ENCODE results near the gene TSACC.
"Not testable (repeated sequence)": the region's sequence is repeated elsewhere in the genome, so short reads cannot be mapped to it uniquely, and the experiment has no call there.

The TSACC gene

GRCh38 chr1:156337052-156337887 is 1.1 kb upstream of the TSACC start:
- Histone ChIP-seq H3K4me1 (ENCODE audit: control insufficient read depth in 1 of 2, insufficient read depth in 1 of 2, low read depth in 1 of 2, low read length in 1 of 2) (peaks cover 12 to 20% of the 10 kb centered on the region in 2 experiments), H3K4me3 (ENCODE audit: low read depth in 1 of 2, low read length in 1 of 2) (peak overlapping the region; percentile 93 to 99), H3K27me3 (no peaks in the 10 kb centered on the region), H3K27ac (peak overlapping the region; percentile 81), H3K36me3 (peaks cover 30% of the 10 kb centered on the region), H3K9me3 (no peaks in the 10 kb centered on the region)
- no peak for TF ChIP-seq CTCF (IDR thresholded peaks at IDR 0.05)

- peaks cover 24% of the 10 kb centered on the region for H3K36me3 ChIP-seq
- H3K27me3 ChIP-seq, result no peaks in the 10 kb centered on the region
- H3K27ac ChIP-seq, result peak overlapping the region; percentile 81
- H3K4me3 ChIP-seq (ENCODE audit: low read depth in 1 of 2, low read length in 1 of 2), result peak overlapping the region; percentile 93 to 99
- no peaks in the 10 kb centered on the region for H3K9me3 ChIP-seq
- H3K4me1 ChIP-seq (ENCODE audit: control insufficient read depth in 1 of 2, insufficient read depth in 1 of 2, low read depth in 1 of 2, low read length in 1 of 2), result peaks cover 12 to 20% of the 10 kb centered on the region in 2 experiments
- no peak for TF ChIP-seq CTCF (IDR thresholded peaks at IDR 0.05)
These were observed 492 bp upstream of the TSACC start for GRCh38 chr1:156337888-156338179.

- no peak for TF ChIP-seq CTCF (IDR thresholded peaks at IDR 0.05)
- H3K9me3 ChIP-seq, result no peaks in the 10 kb centered on the region
- H3K36me3 ChIP-seq, result no peaks in the 10 kb centered on the region
- H3K27ac ChIP-seq, result no peak overlapping the region
- no peak overlapping the region for H3K4me3 ChIP-seq (ENCODE audit: low read depth in 1 of 2, low read length in 1 of 2)
- H3K4me1 ChIP-seq (ENCODE audit: control insufficient read depth in 1 of 2, insufficient read depth in 1 of 2, low read depth in 1 of 2, low read length in 1 of 2), result peaks cover 2 to 10% of the 10 kb centered on the region in 2 experiments
- H3K27me3 ChIP-seq, result peaks cover 22% of the 10 kb centered on the region
These were observed 4.0 kb downstream of the TSACC start for GRCh38 chr1:156342166-156342955.

GRCh38 chr1:156344409-156344808 is 6.1 kb downstream of the TSACC start:
- TF ChIP-seq CTCF (IDR thresholded peaks at IDR 0.05), result no peak
- no peak overlapping the region for H3K27ac ChIP-seq
- H3K4me1 ChIP-seq (ENCODE audit: control insufficient read depth in 1 of 2, insufficient read depth in 1 of 2, low read depth in 1 of 2, low read length in 1 of 2), result no peaks in the 10 kb centered on the region
- no peaks in the 10 kb centered on the region for H3K36me3 ChIP-seq
- no peak overlapping the region for H3K4me3 ChIP-seq (ENCODE audit: low read depth in 1 of 2, low read length in 1 of 2)
- no peaks in the 10 kb centered on the region for H3K9me3 ChIP-seq
- peaks cover 24% of the 10 kb centered on the region for H3K27me3 ChIP-seq

GRCh38 chr1:156346035-156346434 is 7.7 kb downstream of the TSACC start:
- H3K36me3 ChIP-seq; H3K4me1 ChIP-seq (ENCODE audit: control insufficient read depth in 1 of 2, insufficient read depth in 1 of 2, low read depth in 1 of 2, low read length in 1 of 2); H3K9me3 ChIP-seq; H3K27ac ChIP-seq; H3K4me3 ChIP-seq (ENCODE audit: low read depth in 1 of 2, low read length in 1 of 2): not testable (repeated sequence)
- H3K27me3 ChIP-seq, result peaks cover 34% of the 10 kb centered on the region

- Histone ChIP-seq H3K9me3 (no peaks in the 10 kb centered on the region), H3K36me3 (no peaks in the 10 kb centered on the region), H3K27ac (no peak overlapping the region), H3K4me1 (ENCODE audit: control insufficient read depth in 1 of 2, insufficient read depth in 1 of 2, low read depth in 1 of 2, low read length in 1 of 2) (no peaks in the 10 kb centered on the region), H3K4me3 (ENCODE audit: low read depth in 1 of 2, low read length in 1 of 2) (no peak overlapping the region), H3K27me3 (peaks cover 39% of the 10 kb centered on the region)
- TF ChIP-seq CTCF (IDR thresholded peaks at IDR 0.05), result no peak
These were observed 8.3 kb downstream of the TSACC start for GRCh38 chr1:156346636-156347035.
